GM20000 (cell line): ENCODE data around the gene DAAM2.

Experiments
- DNase-seq: peaks from one replicate; pipeline ENCODE4 v3.0.0; 2012; ENCODE audit warnings: low spot score
- CTCF ChIP-seq: IDR thresholded peaks from 2 replicates; pipeline ENCODE4 v1.5.1; 2012; ENCODE audit warnings: mild to moderate bottlenecking, control low read depth; ENCODE audit errors: extremely low read depth, missing control alignments

The DAAM2 gene

GRCh38 chr6:39882531-39882899 lies 90.3 kb downstream of the DAAM2 start:
- DNase-seq = no peak
- no peak for TF ChIP-seq CTCF

GRCh38 chr6:39884696-39885095 lies 92.5 kb downstream of the DAAM2 start:
- TF ChIP-seq CTCF = no peak

GRCh38 chr6:39885691-39886090 lies 93.5 kb downstream of the DAAM2 start:
- TF ChIP-seq CTCF = no peak
- DNase-seq = no peak

More at GRCh38 chr6:39884696-39885095, 92.5 kb downstream of the DAAM2 start:
- no peak for DNase-seq

- no peak for DNase-seq
- TF ChIP-seq CTCF = no peak
Measured at GRCh38 chr6:39886871-39887270, 94.7 kb downstream of the DAAM2 start.

- no peak for DNase-seq
- TF ChIP-seq CTCF = no peak
Measured at GRCh38 chr6:39887692-39888450, 95.7 kb downstream of the DAAM2 start.

- DNase-seq = no peak
- TF ChIP-seq CTCF = no peak
Measured at GRCh38 chr6:39889229-39889628, 97.1 kb downstream of the DAAM2 start.

- no peak for DNase-seq
- no peak for TF ChIP-seq CTCF
Measured at GRCh38 chr6:39891353-39891752, 99.2 kb downstream of the DAAM2 start.
